Breast epithelium (tissue), 4 donors: ENCODE results near the gene MBOAT7. TPM values are rescaled to one million over a fixed set of nuclear protein-coding genes. Genes with fewer than 3 reads are reported as not detected.
"Not testable (repeated sequence)": the region's sequence is repeated elsewhere in the genome, so short reads cannot be mapped to it uniquely, and the experiment has no call there.

Experiments
- DNase-seq, 2 donors: peaks; one replicate each; pipeline ENCODE4 v3.0.0-alpha.2; 2019; ENCODE audit warnings: low spot score in 2 of 2
- H3K27ac ChIP-seq, 2 donors: fragments of 200-600 bp; sonication (generic) in 1 of 2; one replicate each; pipeline ENCODE4 v1.5.1; 2016 to 2019; ENCODE audit warnings: mild to moderate bottlenecking in 1 of 2
- H3K27me3 ChIP-seq, 2 donors: fragments of 200-600 bp; sonication (generic) in 1 of 2; one replicate each; pipeline versions ENCODE4 v1.5.1 to v1.6.0; 2017 to 2019; ENCODE audit warnings: control low read depth in 1 of 2, mild to moderate bottlenecking in 1 of 2
- H3K36me3 ChIP-seq: fragments of 200-600 bp; one replicate; pipeline ENCODE4 v1.5.1; 2019
- H3K4me1 ChIP-seq, 2 donors: fragments of 200-600 bp; sonication (generic); one replicate each; pipeline ENCODE4 v1.5.1; 2016 to 2019; ENCODE audit warnings: control low read depth in 1 of 2
- H3K4me3 ChIP-seq, 3 donors: fragments of 200-600 bp; sonication (generic); 1 replicate in 2 of 3; 2 replicates in 1 of 3; pipeline ENCODE4 v1.5.1; 2016 to 2019; ENCODE audit warnings: mild to moderate bottlenecking in 3 of 3, moderate library complexity in 2 of 3
- H3K9me3 ChIP-seq, 2 donors: fragments of 200-600 bp; sonication (generic) in 1 of 2; one replicate each; pipeline ENCODE4 v1.5.1; 2016 to 2019; ENCODE audit warnings: control low read depth in 1 of 2
- CTCF ChIP-seq, 3 donors: fragments of 450-650 bp; IDR thresholded peaks; one replicate each; pipeline ENCODE4 v1.5.1; 2016 to 2017; ENCODE audit warnings: antibody characterized with exemption in 3 of 3, mild to moderate bottlenecking in 3 of 3, moderate library complexity in 3 of 3
- POLR2A ChIP-seq: fragments of 450-650 bp; IDR thresholded peaks from one replicate; pipeline ENCODE4 v1.6.1; 2016; ENCODE audit warnings: antibody characterized with exemption, mild to moderate bottlenecking, moderate library complexity
- POLR2AphosphoS5 ChIP-seq, 3 donors: sonication (generic); formaldehyde crosslinking; IDR thresholded peaks; one replicate each; pipeline ENCODE4 v1.6.1; 2017; ENCODE audit warnings: antibody characterized with exemption in 3 of 3
- intact Hi-C: fragments of 100-400 bp; cut with DNase I; formaldehyde crosslinking; loops from one replicate; pipeline ENCODE4 v1.15.1; 2023; ENCODE audit warnings: low total_unique reads
- total RNA-seq, 3 donors: library from RNA; depleted of rRNA; stranded (reverse); fragments of >200 nt; gene quantifications; one replicate each; pipeline ENCODE4 v1.1.0, GENCODE V29; 2016

Gene MBOAT7
- total RNA-seq, 3 donors from 2014 or later = 16.5 to 37.3 (median 24.6) TPM

- intact Hi-C loops = no loop called here
- Histone ChIP-seq H3K4me3 (no peak overlapping the region), H3K9me3 (no peaks in the 10 kb centered on the region), H3K27me3 (no peaks in the 10 kb centered on the region), H3K4me1 (peaks cover 0 to 12% of the 10 kb centered on the region in 2 donors), H3K36me3 (no peaks in the 10 kb centered on the region), H3K27ac (no peak overlapping the region)
- no peak for TF ChIP-seq POLR2A
- TF ChIP-seq POLR2AphosphoS5 (IDR thresholded peaks at IDR 0.05) = no peak
- no peak for TF ChIP-seq CTCF (IDR thresholded peaks at IDR 0.05)
- DNase-seq = no peak
Observed at GRCh38 chr19:54186934-54187381, 2.4 kb downstream of the MBOAT7 start.

DNA sequence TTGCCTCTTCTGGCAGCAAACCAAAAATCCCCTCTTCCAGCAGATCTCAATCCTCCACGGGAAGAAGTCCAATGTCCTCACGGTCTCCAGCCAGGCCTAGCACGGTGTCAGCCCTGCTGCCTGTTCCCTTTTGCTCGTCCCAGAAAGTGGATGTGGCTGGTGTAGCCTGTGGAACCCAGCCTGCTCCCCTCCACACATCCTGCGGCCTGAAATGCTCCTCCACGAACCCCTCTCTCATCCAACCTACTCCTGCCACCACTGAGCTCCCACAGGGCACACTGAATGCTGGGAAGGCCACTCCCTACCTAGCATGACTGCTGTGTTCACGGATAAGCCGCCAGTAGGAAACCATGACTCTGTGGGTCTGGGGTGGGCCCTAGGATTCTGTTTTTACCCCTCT is 3.0 kb downstream of the MBOAT7 start:
- Histone ChIP-seq H3K9me3 (no peaks in the 10 kb centered on the region), H3K4me1 (peaks cover 0 to 8% of the 10 kb centered on the region in 2 donors), H3K36me3 (no peaks in the 10 kb centered on the region), H3K4me3 (no peak overlapping the region), H3K27me3 (no peaks in the 10 kb centered on the region), H3K27ac (no peak overlapping the region)
- DNase-seq = no peak
- intact Hi-C loops = no loop called here
- TF ChIP-seq POLR2AphosphoS5 (IDR thresholded peaks at IDR 0.05) = no peak
- TF ChIP-seq POLR2A = no peak
- no peak for TF ChIP-seq CTCF (IDR thresholded peaks at IDR 0.05)

DNA sequence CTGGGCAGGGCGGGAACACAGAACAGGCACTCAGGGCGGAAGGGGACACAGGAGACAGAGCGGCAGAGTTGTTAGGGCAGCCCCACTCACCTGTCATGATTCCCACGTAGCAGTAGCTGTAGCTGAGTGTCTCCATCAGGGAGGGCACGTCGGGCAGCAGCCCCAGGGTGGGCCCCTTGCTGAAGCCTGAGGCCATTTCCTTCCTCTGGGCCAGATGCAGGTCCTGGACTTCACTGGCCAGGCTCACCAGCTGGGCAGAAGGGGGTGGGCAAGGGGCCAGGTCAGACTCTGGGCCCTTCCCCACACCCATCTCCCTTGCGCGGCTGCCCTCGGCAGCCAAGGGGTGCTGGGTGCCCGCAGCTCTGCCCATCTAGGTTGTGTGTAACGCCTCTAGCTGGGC is 5.9 kb downstream of the MBOAT7 start:
- Histone ChIP-seq H3K27me3 (no peaks in the 10 kb centered on the region), H3K27ac (no peak overlapping the region), H3K4me3 (no peak overlapping the region), H3K9me3 (no peaks in the 10 kb centered on the region), H3K4me1 (peaks cover 0 to 5% of the 10 kb centered on the region in 2 donors), H3K36me3 (no peaks in the 10 kb centered on the region)
- intact Hi-C loops = no loop called here
- TF ChIP-seq POLR2AphosphoS5 (IDR thresholded peaks at IDR 0.05) (no peak), POLR2A (no peak), CTCF (IDR thresholded peaks at IDR 0.05) (no peak)
- DNase-seq = no peak

DNA sequence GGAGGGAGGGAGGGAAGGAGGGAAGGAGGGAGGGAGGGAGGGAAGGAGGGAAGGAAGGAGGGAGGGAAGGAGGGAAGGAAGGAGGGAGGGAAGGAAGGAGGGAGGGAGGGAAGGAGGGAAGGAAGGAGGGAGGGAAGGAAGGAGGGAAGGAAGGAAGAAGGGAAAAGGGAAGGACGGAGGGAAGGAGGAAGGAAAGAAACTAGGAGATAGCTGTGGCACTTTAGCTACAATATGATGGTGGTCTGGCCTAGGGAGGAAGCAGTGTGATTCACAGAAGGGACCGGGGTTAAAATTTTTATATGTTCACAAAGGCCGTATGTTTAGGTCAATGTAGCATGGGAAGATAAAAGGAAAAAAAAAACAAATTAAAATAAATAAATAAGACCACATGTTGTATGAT is 7.5 kb downstream of the MBOAT7 start:
- H3K36me3 ChIP-seq, H3K27ac ChIP-seq, H3K27me3 ChIP-seq, H3K4me1 ChIP-seq, DNase-seq, H3K9me3 ChIP-seq, intact Hi-C loops, H3K4me3 ChIP-seq: not testable (repeated sequence)

DNA sequence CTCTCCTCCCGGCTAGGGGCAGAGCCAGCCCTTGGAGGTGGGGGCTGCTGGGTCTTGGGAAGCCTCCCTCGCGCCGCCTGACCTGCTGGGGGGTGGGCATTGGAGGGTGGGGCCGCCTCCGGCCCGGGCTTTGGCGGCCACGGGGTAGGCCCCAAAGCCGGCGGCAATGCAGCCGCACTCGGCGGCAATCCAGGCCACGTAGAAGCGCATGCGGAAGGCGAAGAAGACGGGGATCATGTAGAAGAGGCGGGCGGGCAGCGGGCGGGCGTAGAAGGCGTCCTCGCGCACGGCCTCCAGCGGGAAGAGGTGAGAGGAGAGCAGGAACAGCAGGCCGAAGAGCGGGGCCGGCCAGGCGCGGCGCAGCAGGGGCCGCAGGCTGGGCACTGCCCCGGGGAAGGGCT is 8.7 kb downstream of the MBOAT7 start:
- Histone ChIP-seq H3K36me3 (no peaks in the 10 kb centered on the region), H3K9me3 (no peaks in the 10 kb centered on the region), H3K27ac (no peak overlapping the region), H3K4me1 (no peaks in the 10 kb centered on the region), H3K27me3 (no peaks in the 10 kb centered on the region), H3K4me3 (no peak overlapping the region)
- no peak for DNase-seq
- intact Hi-C loops = no loop called here
- TF ChIP-seq POLR2A (no peak), CTCF (IDR thresholded peaks at IDR 0.05) (no peak), POLR2AphosphoS5 (IDR thresholded peaks at IDR 0.05) (no peak)

GRCh38 chr19:54179921-54180461 is 9.4 kb downstream of the MBOAT7 start:
- H3K36me3 ChIP-seq = no peaks in the 10 kb centered on the region
- H3K4me3 ChIP-seq = no peak overlapping the region
- H3K27ac ChIP-seq = no peak overlapping the region
- H3K27me3 ChIP-seq = no peaks in the 10 kb centered on the region
- intact Hi-C loops = loop anchor here (10.0 kb wide), 1 partner anchor 55 kb away; no protein-coding TSS in a partner anchor
- H3K9me3 ChIP-seq = no peaks in the 10 kb centered on the region
- no peak for DNase-seq
- no peak for TF ChIP-seq POLR2A
- no peak for TF ChIP-seq CTCF (IDR thresholded peaks at IDR 0.05)
- TF ChIP-seq POLR2AphosphoS5 (IDR thresholded peaks at IDR 0.05) = no peak
- H3K4me1 ChIP-seq = no peaks in the 10 kb centered on the region
